ENCODE measurements around the gene WASL.
"Not testable (repeated sequence)": the region's sequence is repeated elsewhere in the genome, so short reads cannot be mapped to it uniquely, and the experiment has no call there.

WASL gene
- long read RNA-seq, donor 1, full-length matches to known transcripts, result 3 of 26 reads
- long read RNA-seq, donor 1, partial matches to known transcripts, result 23 of 26 reads
- long read RNA-seq, donor 1, other reads (novel, unspliced or antisense), result 0 of 26 reads
- long read RNA-seq, donor 2, partial matches to known transcripts, result 15 of 15 reads
- long read RNA-seq, donor 2, other reads (novel, unspliced or antisense), result 0 of 15 reads
- long read RNA-seq, donor 3, full-length matches to known transcripts, result 5 of 10 reads
- long read RNA-seq, donor 3, partial matches to known transcripts, result 5 of 10 reads
- long read RNA-seq, donor 3, other reads (novel, unspliced or antisense), result 0 of 10 reads
- long read RNA-seq, donor 4, partial matches to known transcripts, result 25 of 25 reads
- long read RNA-seq, donor 4, other reads (novel, unspliced or antisense), result 0 of 25 reads
- long read RNA-seq, donor 5, full-length matches to known transcripts, result 9 of 28 reads
- long read RNA-seq, donor 5, partial matches to known transcripts, result 19 of 28 reads
- long read RNA-seq, donor 5, other reads (novel, unspliced or antisense), result 0 of 28 reads
- long read RNA-seq, donor 6, full-length matches to known transcripts, result 4 of 40 reads
- long read RNA-seq, donor 6, partial matches to known transcripts, result 36 of 40 reads
- long read RNA-seq, donor 6, other reads (novel, unspliced or antisense), result 0 of 40 reads
- long read RNA-seq, donor 7, full-length matches to known transcripts, result 6 of 58 reads
- long read RNA-seq, donor 7, partial matches to known transcripts, result 52 of 58 reads
- long read RNA-seq, donor 7, other reads (novel, unspliced or antisense), result 0 of 58 reads
- long read RNA-seq, donor 8, full-length matches to known transcripts, result 5 of 35 reads
- long read RNA-seq, donor 8, partial matches to known transcripts, result 30 of 35 reads
- long read RNA-seq, donor 8, other reads (novel, unspliced or antisense), result 0 of 35 reads

- peak; percentile 99 for DNase-seq
These were observed at the start of gene WASL for GRCh38 chr7:123748734-123749536. Gene WASL (minus strand): TSS chr7:123749003. CDS start chr7:123748734, 269 bp downstream.

GRCh38 chr7:123797673-123798531, 49.1 kb upstream of the WASL start:
- no peak for DNase-seq

GRCh38 chr7:123796568-123796967, 47.8 kb upstream of the WASL start:
- DNase-seq, result no peak

- no peak for DNase-seq
These were observed 47.1 kb upstream of the WASL start for GRCh38 chr7:123795917-123796316.

- not testable (repeated sequence) for DNase-seq
These were observed 46.3 kb upstream of the WASL start for GRCh38 chr7:123795116-123795515.

GRCh38 chr7:123792547-123792946, 43.7 kb upstream of the WASL start:
- no peak for DNase-seq

GRCh38 chr7:123791001-123791400, 42.2 kb upstream of the WASL start:
- no peak for DNase-seq

GRCh38 chr7:123789817-123790216, 41.0 kb upstream of the WASL start:
- DNase-seq, result no peak

- no peak for DNase-seq
These were observed 40.5 kb upstream of the WASL start for GRCh38 chr7:123789206-123789784.

GRCh38 chr7:123788584-123788983, 39.8 kb upstream of the WASL start:
- no peak for DNase-seq

GRCh38 chr7:123787220-123788007, 38.6 kb upstream of the WASL start:
- DNase-seq, result no peak

GRCh38 chr7:123784263-123784662, 35.5 kb upstream of the WASL start:
- DNase-seq, result peak; percentile 17

GRCh38 chr7:123783820-123784219, 35.0 kb upstream of the WASL start:
- DNase-seq, result no peak

- DNase-seq, result no peak
These were observed 33.4 kb upstream of the WASL start for GRCh38 chr7:123782071-123782798.

GRCh38 chr7:123780472-123780871, 31.7 kb upstream of the WASL start:
- DNase-seq, result not testable (repeated sequence)

- DNase-seq, result no peak
These were observed 25.7 kb upstream of the WASL start for GRCh38 chr7:123774496-123774895.

GRCh38 chr7:123773481-123773880, 24.7 kb upstream of the WASL start:
- DNase-seq, result no peak

- no peak for DNase-seq
These were observed 23.8 kb upstream of the WASL start for GRCh38 chr7:123772652-123773051.

- no peak for DNase-seq
These were observed 23.0 kb upstream of the WASL start for GRCh38 chr7:123771846-123772245.
